PC-9 (cell line): ENCODE results near the gene SLC35F3. TPM values are rescaled to one million over a fixed set of nuclear protein-coding genes. Genes with fewer than 3 reads are reported as not detected.

Experiments
- microRNA-seq: library from miRNA; unstranded; fragments of <30 nt; microRNA quantifications from one replicate; pipeline ENCODE4 v1.2.0, GENCODE V29; 2021; ENCODE audit warnings: borderline number of aligned reads, borderline replicate concordance
- total RNA-seq: library from RNA; stranded (reverse); gene quantifications from 2 replicates; pipeline ENCODE4 v1.2.3, GENCODE V29; 2021

Gene SLC35F3
- total RNA-seq, 1 experiment from 2014 or later = 6.1 TPM

Small RNA genes lying within 50 kb of the gene (microRNA-seq; reads per million reads assigned to microRNA genes)
- gene MIR4671 = 3.4 reads per million
